ENCODE results near the gene MID1. TPM values are rescaled to one million over a fixed set of nuclear protein-coding genes. Genes with fewer than 3 reads are reported as not detected.

Gene MID1
- polyA plus RNA-seq, 6 donors from 2014 or later, result 0.06 to 1.3 (median 0.40) TPM; not detected in 1

DNA sequence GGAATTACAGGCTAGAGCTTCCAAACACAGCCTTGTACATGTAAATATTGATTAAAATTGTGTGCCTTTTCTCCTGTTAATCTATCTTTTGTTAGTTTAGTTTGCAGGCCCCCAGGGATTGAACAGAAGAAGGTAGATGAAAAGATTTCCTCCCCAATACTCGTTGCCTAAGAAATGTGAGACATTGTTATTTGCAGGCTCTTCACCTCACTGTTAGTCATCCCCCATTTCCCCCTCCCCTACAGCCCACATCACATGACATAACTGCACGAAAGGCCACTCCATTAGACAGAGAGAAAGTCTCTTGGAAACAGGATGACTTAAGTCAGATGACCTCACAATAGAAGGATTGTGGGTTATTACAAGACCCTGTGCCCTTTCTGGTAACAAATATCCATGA, 13.3 kb upstream of the MID1 start:
- Mint-ChIP-seq H3K4me1 (no peaks in the 10 kb centered on the region), H3K4me3 (peak overlapping the region in 1 of 8 donors; percentile 44), H3K9me3 (peaks cover 0 to 3% (median 0%) of the 10 kb centered on the region in 7 donors), H3K27ac (peak overlapping the region in 1 of 6 donors; percentile 89), H3K27me3 (peaks cover 3 to 24% (median 12%) of the 10 kb centered on the region in 3 donors), H3K36me3 (no peaks in the 10 kb centered on the region)
- ATAC-seq (ENCODE audit: low read depth in 2 of 2) (no peak), DNase-seq (no peak)

DNA sequence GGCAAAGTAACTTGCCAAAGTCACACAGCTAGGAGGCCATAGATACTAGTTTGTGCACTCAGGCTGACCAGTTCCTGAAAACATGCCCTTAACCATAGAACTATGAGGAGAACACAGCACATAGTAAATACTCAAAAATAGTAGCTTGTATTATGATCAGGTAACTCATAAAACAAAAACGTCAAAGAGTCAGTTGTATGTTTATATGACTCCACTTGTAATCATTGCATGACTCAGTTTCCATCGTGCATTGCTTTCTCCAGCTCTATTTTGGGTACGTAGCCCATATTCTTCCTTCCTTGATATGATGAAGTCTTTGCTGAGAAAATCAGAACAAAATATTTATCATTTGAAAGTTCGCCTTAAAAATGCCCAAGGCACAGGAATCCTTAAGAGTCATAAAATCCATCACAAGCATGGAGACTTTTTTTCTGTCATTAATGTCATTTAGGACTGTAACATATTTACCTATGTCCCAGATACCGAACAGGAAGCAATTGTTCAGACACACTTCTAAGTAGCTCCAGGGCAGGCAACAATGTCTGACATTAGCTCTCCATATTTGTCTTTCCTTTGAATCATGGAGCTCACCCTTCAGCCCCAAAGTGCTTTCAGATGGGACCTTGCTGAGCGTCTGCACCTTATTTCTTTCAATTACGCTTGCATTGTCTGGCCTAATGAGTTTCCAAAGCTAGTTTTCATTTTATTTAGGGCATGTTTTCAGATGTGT, 11.2 kb upstream of the MID1 start:
- H3K27me3 Mint-ChIP-seq, result peaks cover 3 to 24% (median 11%) of the 10 kb centered on the region in 3 donors
- ATAC-seq (ENCODE audit: low read depth in 2 of 2) (no peak), DNase-seq (no peak)
- no peak overlapping the region for H3K4me3 Mint-ChIP-seq
- H3K4me1 Mint-ChIP-seq, result no peaks in the 10 kb centered on the region
- peaks cover 0 to 1% (median 0%) of the 10 kb centered on the region in 7 donors for H3K9me3 Mint-ChIP-seq
- H3K27ac Mint-ChIP-seq, result no peak overlapping the region
- H3K36me3 Mint-ChIP-seq, result no peaks in the 10 kb centered on the region

DNA sequence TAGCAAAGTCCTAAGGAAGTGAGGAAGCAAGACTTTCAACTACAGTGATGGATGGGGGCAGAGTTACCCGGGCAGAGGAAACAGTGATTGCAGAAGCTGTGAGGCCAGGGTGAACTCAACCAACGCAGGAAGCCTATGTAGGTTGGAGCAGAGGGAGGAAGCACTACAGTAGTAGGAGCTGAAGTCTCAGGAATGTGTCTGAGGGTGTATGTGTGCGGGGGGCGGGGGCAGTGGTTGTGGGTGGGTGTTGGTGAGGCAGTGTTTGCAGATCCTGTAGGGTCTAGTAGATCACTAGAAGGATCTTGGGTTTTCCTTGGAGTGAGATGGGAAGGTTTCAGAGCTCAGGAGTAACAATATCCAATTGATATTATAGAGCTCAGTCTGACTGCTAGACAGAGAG, 9.9 kb upstream of the MID1 start:
- no peak overlapping the region for H3K27ac Mint-ChIP-seq
- H3K27me3 Mint-ChIP-seq, result peaks cover 3 to 24% (median 11%) of the 10 kb centered on the region in 3 donors
- peaks cover 0 to 1% (median 0%) of the 10 kb centered on the region in 7 donors for H3K9me3 Mint-ChIP-seq
- H3K36me3 Mint-ChIP-seq, result no peaks in the 10 kb centered on the region
- ATAC-seq (ENCODE audit: low read depth in 2 of 2) (no peak), DNase-seq (no peak)
- no peaks in the 10 kb centered on the region for H3K4me1 Mint-ChIP-seq
- H3K4me3 Mint-ChIP-seq, result peak overlapping the region in 1 of 8 donors; percentile 24

DNA sequence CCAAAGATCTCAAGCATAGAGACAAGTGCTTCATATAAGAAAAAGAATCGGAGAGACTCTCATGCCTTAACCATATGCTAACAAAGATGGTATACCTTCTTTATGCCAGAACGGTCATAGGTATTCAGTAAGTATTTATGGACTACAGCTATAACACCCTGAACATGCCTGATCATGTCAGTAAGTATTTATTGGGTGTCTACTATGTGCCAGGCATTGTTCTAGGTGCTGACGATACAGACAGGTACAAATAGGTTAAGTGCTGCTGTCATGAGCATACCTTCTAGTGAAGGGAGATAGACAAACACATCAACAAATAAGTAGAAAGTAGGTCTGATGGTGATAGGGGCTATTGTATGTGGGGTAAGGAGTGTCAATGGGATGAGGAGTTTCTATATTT, 9.5 kb upstream of the MID1 start:
- no peak overlapping the region for H3K27ac Mint-ChIP-seq
- no peak overlapping the region for H3K4me3 Mint-ChIP-seq
- no peak for ATAC-seq (ENCODE audit: low read depth in 2 of 2)
- peaks cover 3 to 24% (median 11%) of the 10 kb centered on the region in 3 donors for H3K27me3 Mint-ChIP-seq
- H3K9me3 Mint-ChIP-seq, result peaks cover 0 to 1% (median 0%) of the 10 kb centered on the region in 7 donors
- DNase-seq, result no peak
- H3K4me1 Mint-ChIP-seq, result no peaks in the 10 kb centered on the region
- no peaks in the 10 kb centered on the region for H3K36me3 Mint-ChIP-seq

DNA sequence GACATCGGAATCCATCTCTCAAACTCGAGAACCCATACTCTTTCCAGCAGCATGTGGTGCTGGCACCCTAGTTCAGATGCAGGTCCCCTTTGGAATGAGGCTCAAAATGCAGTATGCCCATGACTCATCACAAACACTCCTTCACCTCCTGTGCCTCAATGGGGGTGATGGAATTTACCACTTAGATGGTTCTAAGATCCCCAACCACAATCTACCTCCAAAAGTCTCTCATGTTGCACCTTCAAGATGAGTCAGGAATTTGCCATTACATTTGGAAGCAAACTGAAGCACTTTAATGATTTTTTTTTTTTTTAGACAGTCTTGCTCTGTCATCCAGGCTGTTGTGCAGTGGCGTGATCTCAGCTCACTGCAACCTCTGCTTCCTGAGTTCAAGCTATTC, 8.5 kb upstream of the MID1 start:
- no peak overlapping the region for H3K4me3 Mint-ChIP-seq
- ATAC-seq (ENCODE audit: low read depth in 2 of 2) (no peak), DNase-seq (no peak)
- peak overlapping the region in 1 of 6 donors; percentile 58 for H3K27ac Mint-ChIP-seq
- H3K27me3 Mint-ChIP-seq, result peaks cover 3 to 22% (median 11%) of the 10 kb centered on the region in 3 donors
- peaks cover 0 to 1% (median 0%) of the 10 kb centered on the region in 7 donors for H3K9me3 Mint-ChIP-seq
- H3K36me3 Mint-ChIP-seq, result no peaks in the 10 kb centered on the region
- H3K4me1 Mint-ChIP-seq, result no peaks in the 10 kb centered on the region

DNA sequence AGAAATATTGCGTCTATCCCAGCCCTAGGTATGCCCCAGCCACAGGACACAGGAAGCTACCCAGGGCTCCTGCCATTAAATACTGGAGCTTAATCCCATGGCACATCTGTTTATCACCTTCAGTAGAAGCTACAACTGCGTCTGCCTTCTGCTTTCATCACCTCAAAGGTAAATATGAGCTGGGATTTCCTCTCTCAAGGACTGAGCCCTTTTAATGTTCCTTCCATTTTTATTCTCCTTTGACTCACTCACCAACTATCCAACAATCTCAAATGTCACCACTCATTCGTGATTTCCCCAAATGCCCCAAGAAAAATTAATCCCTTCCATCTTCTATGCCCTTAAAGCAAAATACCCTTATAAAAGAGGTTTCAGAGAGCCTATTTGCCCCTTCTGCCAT, 1.8 kb upstream of the MID1 start:
- Mint-ChIP-seq H3K4me1 (peaks cover 7 to 15% (median 11%) of the 10 kb centered on the region in 3 donors), H3K4me3 (no peak overlapping the region), H3K27me3 (peaks cover 18 to 32% (median 20%) of the 10 kb centered on the region in 3 donors), H3K27ac (no peak overlapping the region), H3K9me3 (peaks cover 0 to 6% (median 2%) of the 10 kb centered on the region in 7 donors), H3K36me3 (no peaks in the 10 kb centered on the region)
- DNase-seq (no peak), ATAC-seq (ENCODE audit: low read depth in 2 of 2) (no peak)

DNA sequence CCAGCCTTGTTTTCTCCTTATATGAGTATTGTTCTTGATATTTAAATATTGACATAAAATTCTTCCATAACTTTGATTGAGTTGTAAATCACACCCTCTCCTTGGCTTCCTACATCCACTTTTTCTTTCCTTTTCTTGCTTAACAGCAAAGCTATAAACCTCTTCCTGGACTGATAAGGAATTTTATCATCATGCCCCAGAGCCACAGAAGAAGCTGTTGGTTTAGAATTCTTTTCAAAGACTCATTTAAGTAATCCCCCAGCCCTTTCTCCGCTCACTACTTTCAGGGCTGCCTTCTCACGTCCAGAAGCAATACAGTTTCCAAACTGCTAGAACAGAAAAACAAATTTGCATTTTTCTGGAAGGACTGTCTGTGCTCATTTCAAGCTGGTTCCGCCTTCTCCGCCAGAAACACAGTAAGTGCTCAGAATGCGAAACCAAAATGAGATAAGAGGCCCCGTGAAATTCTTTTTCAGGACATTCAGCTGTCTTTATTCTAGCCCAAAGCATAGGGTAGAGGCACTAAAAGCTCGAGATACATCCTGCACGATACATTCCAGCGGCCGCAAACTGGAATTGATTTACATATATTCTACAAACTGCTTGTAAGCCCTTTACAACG, 849 bp downstream of the MID1 start:
- H3K36me3 Mint-ChIP-seq, result no peaks in the 10 kb centered on the region
- H3K4me3 Mint-ChIP-seq, result peak overlapping the region; percentile 77 to 94 (median 88)
- peaks cover 0 to 6% (median 2%) of the 10 kb centered on the region in 7 donors for H3K9me3 Mint-ChIP-seq
- peaks cover 10 to 19% (median 11%) of the 10 kb centered on the region in 3 donors for H3K4me1 Mint-ChIP-seq
- DNase-seq, result no peak
- peaks cover 27 to 45% (median 28%) of the 10 kb centered on the region in 3 donors for H3K27me3 Mint-ChIP-seq
- peak; percentile 54 to 57 for ATAC-seq (ENCODE audit: low read depth in 2 of 2)
- H3K27ac Mint-ChIP-seq, result peak overlapping the region in 3 of 6 donors; percentile 38 to 89 (median 76)

DNA sequence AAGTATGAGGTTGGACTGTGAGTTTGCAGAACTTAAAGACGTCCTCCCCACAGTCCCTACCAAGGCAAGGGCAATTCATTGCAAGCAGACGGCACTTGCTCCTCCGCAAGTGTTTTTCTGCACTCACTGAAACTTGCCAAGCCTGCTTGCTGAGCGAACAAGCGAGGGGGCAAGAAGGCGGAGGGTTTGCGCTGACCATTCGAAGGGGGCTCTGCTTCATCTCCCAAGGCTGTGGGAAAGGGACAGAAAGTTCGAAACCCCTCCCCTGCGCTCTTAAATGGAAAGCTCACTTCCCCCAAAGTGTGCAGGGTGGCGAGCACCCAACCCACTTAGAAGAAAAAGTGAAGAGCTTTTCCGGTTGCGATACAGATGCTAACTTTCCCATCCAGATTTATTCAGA, 1.4 kb downstream of the MID1 start:
- no peak for DNase-seq
- Mint-ChIP-seq H3K4me1 (peaks cover 10 to 19% (median 11%) of the 10 kb centered on the region in 3 donors), H3K27me3 (peaks cover 27 to 45% (median 28%) of the 10 kb centered on the region in 3 donors), H3K36me3 (no peaks in the 10 kb centered on the region), H3K9me3 (peaks cover 0 to 6% (median 2%) of the 10 kb centered on the region in 7 donors), H3K4me3 (peak overlapping the region; percentile 46 to 94 (median 88)), H3K27ac (no peak overlapping the region)
- ATAC-seq (ENCODE audit: low read depth in 2 of 2), result no peak

DNA sequence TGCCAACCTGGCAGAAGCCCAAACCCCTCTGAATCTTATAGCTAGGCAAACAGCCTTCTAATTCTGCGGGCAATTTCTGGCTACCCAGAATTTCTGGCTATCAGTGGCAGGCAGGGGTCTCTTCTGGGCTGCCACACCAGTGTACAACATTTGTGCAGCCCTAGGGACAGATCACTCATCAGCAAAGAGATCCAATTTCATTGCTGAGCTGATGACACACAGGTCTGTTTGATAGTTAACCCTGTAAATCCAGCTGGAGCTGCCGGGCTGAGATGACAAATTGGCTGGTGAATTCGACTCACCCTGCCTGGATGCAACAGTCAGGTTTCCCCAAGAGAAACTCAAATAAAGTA, 2.4 kb downstream of the MID1 start:
- H3K4me1 Mint-ChIP-seq, result peaks cover 10 to 19% (median 11%) of the 10 kb centered on the region in 3 donors
- ATAC-seq (ENCODE audit: low read depth in 2 of 2), result no peak
- H3K27ac Mint-ChIP-seq, result no peak overlapping the region
- DNase-seq, result no peak
- peak overlapping the region in 1 of 8 donors; percentile 84 for H3K4me3 Mint-ChIP-seq
- no peaks in the 10 kb centered on the region for H3K36me3 Mint-ChIP-seq
- peaks cover 0 to 5% (median 0%) of the 10 kb centered on the region in 7 donors for H3K9me3 Mint-ChIP-seq
- peaks cover 27 to 40% (median 32%) of the 10 kb centered on the region in 3 donors for H3K27me3 Mint-ChIP-seq

DNA sequence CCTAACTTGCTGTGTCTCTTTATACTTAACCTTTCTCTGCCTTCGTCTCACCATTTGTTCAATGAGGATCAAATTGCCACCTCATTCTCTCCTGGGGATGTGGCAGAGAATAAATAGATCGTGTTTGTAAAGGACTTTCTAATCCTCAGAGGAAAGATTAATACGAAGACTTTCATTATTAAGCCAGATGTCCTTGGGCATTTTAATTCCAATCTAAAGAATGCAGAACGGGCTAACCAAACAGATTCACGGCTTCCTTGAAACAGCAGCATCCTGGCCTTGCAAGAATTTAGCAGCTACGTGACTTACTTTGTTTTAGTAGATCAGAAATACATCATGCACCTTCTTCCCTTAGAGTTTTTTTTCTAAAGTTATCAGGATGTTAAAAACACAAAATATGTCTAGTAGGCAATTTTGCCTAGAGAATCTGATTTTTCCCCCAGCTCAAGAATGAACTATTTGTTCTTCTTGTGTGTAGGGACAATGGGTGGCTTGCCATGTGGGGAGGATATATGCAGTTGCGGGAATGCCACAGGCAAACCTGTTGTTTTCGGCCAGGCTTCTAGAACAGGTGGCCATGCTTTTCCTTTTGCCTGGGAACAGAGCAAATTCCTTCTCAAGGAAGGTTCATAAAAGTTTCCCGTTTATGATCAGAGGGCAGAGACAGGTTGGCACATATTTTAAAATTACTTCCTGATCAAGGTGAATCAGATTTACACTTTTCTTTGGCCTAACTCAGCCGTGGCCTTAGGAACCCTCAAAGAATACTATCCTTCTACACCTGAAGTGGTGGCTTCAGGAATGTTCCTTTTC, 3.0 kb downstream of the MID1 start:
- no peak overlapping the region for H3K27ac Mint-ChIP-seq
- H3K4me1 Mint-ChIP-seq, result peaks cover 10 to 19% (median 11%) of the 10 kb centered on the region in 3 donors
- H3K4me3 Mint-ChIP-seq, result peak overlapping the region in 1 of 8 donors; percentile 21
- ATAC-seq (ENCODE audit: low read depth in 2 of 2) (no peak), DNase-seq (no peak)
- H3K9me3 Mint-ChIP-seq, result peaks cover 0 to 5% (median 0%) of the 10 kb centered on the region in 7 donors
- peaks cover 27 to 39% (median 31%) of the 10 kb centered on the region in 3 donors for H3K27me3 Mint-ChIP-seq
- H3K36me3 Mint-ChIP-seq, result no peaks in the 10 kb centered on the region

DNA sequence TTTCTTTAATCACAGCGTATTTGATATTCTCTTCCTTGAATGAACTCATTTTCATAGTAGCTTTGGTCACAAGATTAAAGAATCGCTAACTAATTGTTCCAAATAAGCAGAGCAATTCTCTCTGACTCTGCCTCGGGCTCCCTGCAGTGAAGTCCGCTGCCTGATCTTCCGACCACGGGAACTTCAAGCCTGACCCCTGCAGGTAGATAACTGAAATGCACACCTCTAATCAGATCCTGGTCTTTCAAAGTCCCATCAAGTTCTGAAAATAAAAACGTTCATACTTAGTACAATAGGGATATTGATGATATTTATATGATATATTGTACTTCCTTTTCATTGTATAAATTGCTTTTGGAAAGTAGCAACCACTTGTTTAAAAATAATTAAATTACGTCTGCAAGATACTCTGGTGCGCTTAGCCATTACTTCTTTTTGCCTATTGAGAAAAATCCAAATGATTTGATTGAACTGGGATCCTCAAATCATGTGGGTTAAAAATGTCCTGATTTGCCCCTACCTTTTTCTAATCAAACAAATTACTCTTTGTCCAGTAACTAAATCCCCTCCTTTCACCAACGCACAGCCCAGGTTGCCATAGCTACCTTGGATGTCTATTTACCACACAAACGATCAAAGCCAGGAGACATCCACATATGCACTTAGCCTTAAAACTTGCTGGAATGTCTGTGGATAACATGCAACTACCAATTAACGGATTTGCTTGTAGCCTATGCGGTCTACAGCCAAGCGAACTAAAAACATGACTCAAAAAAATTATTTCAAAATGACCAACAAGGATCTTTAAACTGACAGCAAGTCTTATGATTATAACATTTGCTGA, 4.2 kb downstream of the MID1 start:
- ATAC-seq (ENCODE audit: low read depth in 2 of 2) (peak; percentile 46 to 58), DNase-seq (peak; percentile 23)
- peak overlapping the region in 2 of 8 donors; percentile 29 to 54 for H3K4me3 Mint-ChIP-seq
- peaks cover 27 to 39% (median 27%) of the 10 kb centered on the region in 3 donors for H3K27me3 Mint-ChIP-seq
- H3K4me1 Mint-ChIP-seq, result peaks cover 10 to 19% (median 11%) of the 10 kb centered on the region in 3 donors
- H3K9me3 Mint-ChIP-seq, result peaks cover 0 to 5% (median 0%) of the 10 kb centered on the region in 7 donors
- no peak overlapping the region for H3K27ac Mint-ChIP-seq
- no peaks in the 10 kb centered on the region for H3K36me3 Mint-ChIP-seq

DNA sequence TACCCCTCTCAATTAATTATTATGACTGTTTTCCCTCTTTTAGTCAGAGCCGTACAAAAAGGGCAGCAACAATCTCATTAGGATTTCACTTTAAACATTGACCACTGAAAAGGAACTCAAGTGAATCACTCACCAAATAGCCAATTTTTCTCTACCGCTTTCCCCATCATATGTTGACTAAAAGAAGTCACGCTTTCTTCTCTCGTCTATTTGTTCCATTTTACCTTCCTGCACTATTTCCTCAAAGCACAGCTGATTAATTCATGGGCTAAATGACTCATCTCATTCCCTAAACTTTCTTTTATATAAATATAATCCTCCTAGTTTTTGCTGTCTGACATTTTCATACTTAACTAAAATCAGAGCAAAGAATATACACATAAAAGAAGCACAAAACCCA, 8.2 kb downstream of the MID1 start:
- ATAC-seq (ENCODE audit: low read depth in 2 of 2), result no peak
- Mint-ChIP-seq H3K4me3 (no peak overlapping the region), H3K36me3 (no peaks in the 10 kb centered on the region), H3K27ac (peak overlapping the region in 2 of 6 donors; percentile 68 to 77), H3K4me1 (peaks cover 0 to 4% (median 3%) of the 10 kb centered on the region in 3 donors), H3K27me3 (peaks cover 12 to 30% (median 15%) of the 10 kb centered on the region in 3 donors), H3K9me3 (peaks cover 0 to 3% (median 0%) of the 10 kb centered on the region in 7 donors)
- DNase-seq, result no peak
